ENCODE measurements around the gene CAPN9. TPM values are rescaled to one million over a fixed set of nuclear protein-coding genes. Genes with fewer than 3 reads are reported as not detected.

The CAPN9 gene
- total and polyA plus RNA-seq, 2 experiments from 2014 or later, result 0.98 to 3.7 TPM

DNA sequence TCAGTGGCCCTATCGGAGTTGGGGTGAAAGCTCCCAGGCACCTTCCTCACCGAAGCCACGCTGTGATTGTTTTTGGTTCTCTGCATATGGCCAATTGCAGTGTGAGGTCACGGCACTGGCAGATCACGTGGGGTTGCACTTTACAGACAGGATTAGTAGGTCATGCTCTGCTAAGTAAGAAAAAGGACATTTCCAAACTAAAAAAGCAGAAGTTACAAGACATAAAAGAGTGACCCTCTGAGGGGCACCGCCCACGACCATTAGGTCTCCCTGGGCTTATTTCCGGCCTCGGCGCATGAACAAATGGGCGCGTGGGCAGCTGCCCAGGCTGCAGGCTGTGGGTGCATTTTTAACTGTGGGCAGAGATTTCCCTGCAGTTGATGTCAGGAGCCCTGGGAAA, 2.0 kb downstream of the CAPN9 start:
- TF ChIP-seq EZH2 (IDR thresholded peaks at IDR 0.05; ENCODE audit: borderline replicate concordance) (no peak), EZH2phosphoT487 (IDR thresholded peaks at IDR 0.05; ENCODE audit: low read depth, severe bottlenecking, unreplicated experiment) (no peak), CTCF (IDR thresholded peaks at IDR 0.05; ENCODE audit: poor library complexity) (no peak)
- 86% methylated on average over 12 of the region's 12 CpGs for WGBS (ENCODE audit: low lambda C conversion rate, missing lambda C conversion rate)
- no peak for DNase-seq (ENCODE audit: low spot score)
- Histone ChIP-seq H3K4me3 (no peak overlapping the region), H3K4me1 (ENCODE audit: insufficient read depth) (peaks cover 70% of the 10 kb centered on the region), H3K4me2 (no peak overlapping the region), H3K9me3 (ENCODE audit: low read depth) (no peaks in the 10 kb centered on the region), H2AFZ (no peak overlapping the region), H3K27me3 (no peaks in the 10 kb centered on the region), H3K79me2 (no peaks in the 10 kb centered on the region), H4K20me1 (ENCODE audit: insufficient read depth, poor library complexity, severe bottlenecking) (no peaks in the 10 kb centered on the region), H3K27ac (peak overlapping the region; percentile 99), H3K9me2 (replicated peaks; ENCODE audit: insufficient read depth) (no peaks in the 10 kb centered on the region), H3K36me3 (replicated peaks; ENCODE audit: insufficient read depth, low read depth) (no peaks in the 10 kb centered on the region)

DNA sequence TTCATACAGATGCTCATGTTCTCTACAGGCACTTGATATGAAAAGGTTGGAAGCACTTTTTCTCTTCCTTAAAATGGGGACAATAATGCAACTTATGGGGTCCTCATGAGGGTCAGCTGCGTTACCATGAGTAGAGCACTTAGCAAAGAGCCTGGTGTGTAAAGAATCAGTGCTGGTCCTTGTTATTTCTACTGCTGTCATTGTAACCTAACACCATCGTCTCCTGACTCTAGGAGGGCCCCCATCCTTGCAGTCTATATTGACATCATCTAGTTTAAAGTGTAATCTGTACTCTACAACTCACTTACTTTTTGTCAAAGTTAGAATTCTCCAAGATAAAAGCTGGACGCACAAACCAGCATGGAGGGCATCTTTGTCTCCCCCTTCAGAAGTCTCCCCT, 2.4 kb downstream of the CAPN9 start:
- Histone ChIP-seq H2AFZ (no peak overlapping the region), H3K79me2 (no peaks in the 10 kb centered on the region), H3K4me2 (no peak overlapping the region), H3K4me3 (no peak overlapping the region), H3K9me2 (replicated peaks; ENCODE audit: insufficient read depth) (no peaks in the 10 kb centered on the region), H3K9me3 (ENCODE audit: low read depth) (no peaks in the 10 kb centered on the region), H3K36me3 (replicated peaks; ENCODE audit: insufficient read depth, low read depth) (no peaks in the 10 kb centered on the region), H3K4me1 (ENCODE audit: insufficient read depth) (peaks cover 65% of the 10 kb centered on the region), H3K27ac (peak overlapping the region; percentile 99), H4K20me1 (ENCODE audit: insufficient read depth, poor library complexity, severe bottlenecking) (no peaks in the 10 kb centered on the region), H3K27me3 (no peaks in the 10 kb centered on the region)
- TF ChIP-seq EZH2phosphoT487 (IDR thresholded peaks at IDR 0.05; ENCODE audit: low read depth, severe bottlenecking, unreplicated experiment) (no peak), CTCF (IDR thresholded peaks at IDR 0.05; ENCODE audit: poor library complexity) (no peak), EZH2 (IDR thresholded peaks at IDR 0.05; ENCODE audit: borderline replicate concordance) (no peak)
- DNase-seq (ENCODE audit: low spot score), result no peak
- 45% methylated on average over 3 of the region's 3 CpGs for WGBS (ENCODE audit: low lambda C conversion rate, missing lambda C conversion rate)

DNA sequence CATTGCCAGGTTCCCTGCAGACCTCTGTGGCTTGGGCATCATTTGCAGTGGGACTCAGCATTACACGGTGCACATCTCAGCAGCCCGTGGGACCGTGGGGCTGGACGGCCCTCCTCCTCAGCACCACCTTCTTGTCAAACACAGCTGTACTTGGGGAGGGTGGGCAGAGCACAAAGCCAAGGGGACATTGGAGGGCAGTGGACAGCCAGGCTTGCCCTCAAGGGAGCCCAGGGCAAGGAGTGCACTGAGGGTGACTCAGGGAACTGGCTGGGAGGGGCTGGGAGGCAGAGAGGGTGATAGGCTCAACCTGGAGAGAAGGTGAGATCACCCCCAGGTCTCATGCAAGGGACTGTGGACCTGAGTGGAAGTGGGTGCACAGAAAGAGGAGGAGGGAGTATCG, 3.4 kb downstream of the CAPN9 start:
- no peaks in the 10 kb centered on the region for H3K9me3 ChIP-seq (ENCODE audit: low read depth)
- H3K27ac ChIP-seq, result peak overlapping the region; percentile 99
- no peaks in the 10 kb centered on the region for H4K20me1 ChIP-seq (ENCODE audit: insufficient read depth, poor library complexity, severe bottlenecking)
- TF ChIP-seq EZH2 (IDR thresholded peaks at IDR 0.05; ENCODE audit: borderline replicate concordance) (no peak), EZH2phosphoT487 (IDR thresholded peaks at IDR 0.05; ENCODE audit: low read depth, severe bottlenecking, unreplicated experiment) (no peak), CTCF (IDR thresholded peaks at IDR 0.05; ENCODE audit: poor library complexity) (no peak)
- H2AFZ ChIP-seq, result no peak overlapping the region
- peak overlapping the region; percentile 62 for H3K4me2 ChIP-seq
- no peaks in the 10 kb centered on the region for H3K9me2 ChIP-seq (replicated peaks; ENCODE audit: insufficient read depth)
- WGBS (ENCODE audit: low lambda C conversion rate, missing lambda C conversion rate), result 77% methylated on average over 5 of the region's 5 CpGs
- H3K36me3 ChIP-seq (replicated peaks; ENCODE audit: insufficient read depth, low read depth), result no peaks in the 10 kb centered on the region
- peak; percentile 61 for DNase-seq (ENCODE audit: low spot score)
- H3K4me1 ChIP-seq (ENCODE audit: insufficient read depth), result peaks cover 61% of the 10 kb centered on the region
- no peaks in the 10 kb centered on the region for H3K79me2 ChIP-seq
- no peak overlapping the region for H3K4me3 ChIP-seq
- H3K27me3 ChIP-seq, result no peaks in the 10 kb centered on the region

Measured in hepatocyte (in vitro differentiated cells).